Stimulated activated CD4-positive, alpha-beta T cell treated with anti-CD3 and anti-CD28 coated beads, TNF-alpha, amount 100 ng/mL, for 48 hours (primary cell): ENCODE data around the gene TECPR1.

ENCODE experiments used
- DNase-seq, 3 donors: peaks; one replicate each; pipeline ENCODE4 v3.0.0-alpha.2; 2020; ENCODE audit warnings: low read depth in 3 of 3

The TECPR1 gene

GRCh38 chr7:98211676-98212531, 40.1 kb downstream of the TECPR1 start:
- no peak for DNase-seq

GRCh38 chr7:98211221-98211675, 40.8 kb downstream of the TECPR1 start, which contains the start of gene BHLHA15:
TSS of gene BHLHA15 (plus strand) at chr7:98211439. CDS start at chr7:98212310, 871 bp downstream.
- peak in 1 of 3 donors; percentile 10 for DNase-seq

GRCh38 chr7:98210513-98211220, 41.4 kb downstream of the TECPR1 start:
- DNase-seq: no peak

DNA sequence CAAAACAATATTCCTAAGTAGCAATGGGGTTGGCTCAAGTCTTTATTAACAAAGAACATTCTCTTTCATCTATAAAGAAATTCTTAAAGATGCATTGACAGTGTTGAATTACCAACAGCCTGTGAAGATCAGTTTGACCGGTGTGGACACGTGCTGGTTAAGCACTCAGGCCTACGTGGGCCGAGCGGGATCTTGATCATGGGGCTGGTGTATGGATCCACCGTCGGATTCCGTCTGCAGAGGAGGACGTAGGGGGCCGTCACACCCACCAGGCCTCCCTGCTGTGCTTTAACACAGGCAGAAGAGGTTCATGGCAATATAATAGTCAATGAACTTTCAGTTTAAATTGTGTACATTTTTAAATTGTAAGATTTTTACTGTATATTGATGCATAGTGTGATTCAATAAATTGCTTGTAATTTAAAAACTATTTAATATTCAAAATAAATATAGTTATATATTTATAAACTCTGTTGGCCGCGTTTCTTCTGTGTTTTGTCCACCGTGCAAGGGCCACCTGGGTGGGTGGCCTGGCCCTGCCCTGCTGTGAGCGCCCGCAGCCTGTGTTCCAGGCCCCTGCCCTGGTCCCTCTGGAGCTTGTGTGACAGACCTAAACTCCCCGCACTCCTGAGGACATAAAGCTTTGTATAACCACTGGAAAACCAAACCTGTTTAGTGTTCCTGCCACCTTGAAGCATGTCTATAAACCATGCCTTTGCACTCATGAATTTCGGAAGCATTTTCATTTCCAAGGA, 42.7 kb downstream of the TECPR1 start:
- DNase-seq: no peak

DNA sequence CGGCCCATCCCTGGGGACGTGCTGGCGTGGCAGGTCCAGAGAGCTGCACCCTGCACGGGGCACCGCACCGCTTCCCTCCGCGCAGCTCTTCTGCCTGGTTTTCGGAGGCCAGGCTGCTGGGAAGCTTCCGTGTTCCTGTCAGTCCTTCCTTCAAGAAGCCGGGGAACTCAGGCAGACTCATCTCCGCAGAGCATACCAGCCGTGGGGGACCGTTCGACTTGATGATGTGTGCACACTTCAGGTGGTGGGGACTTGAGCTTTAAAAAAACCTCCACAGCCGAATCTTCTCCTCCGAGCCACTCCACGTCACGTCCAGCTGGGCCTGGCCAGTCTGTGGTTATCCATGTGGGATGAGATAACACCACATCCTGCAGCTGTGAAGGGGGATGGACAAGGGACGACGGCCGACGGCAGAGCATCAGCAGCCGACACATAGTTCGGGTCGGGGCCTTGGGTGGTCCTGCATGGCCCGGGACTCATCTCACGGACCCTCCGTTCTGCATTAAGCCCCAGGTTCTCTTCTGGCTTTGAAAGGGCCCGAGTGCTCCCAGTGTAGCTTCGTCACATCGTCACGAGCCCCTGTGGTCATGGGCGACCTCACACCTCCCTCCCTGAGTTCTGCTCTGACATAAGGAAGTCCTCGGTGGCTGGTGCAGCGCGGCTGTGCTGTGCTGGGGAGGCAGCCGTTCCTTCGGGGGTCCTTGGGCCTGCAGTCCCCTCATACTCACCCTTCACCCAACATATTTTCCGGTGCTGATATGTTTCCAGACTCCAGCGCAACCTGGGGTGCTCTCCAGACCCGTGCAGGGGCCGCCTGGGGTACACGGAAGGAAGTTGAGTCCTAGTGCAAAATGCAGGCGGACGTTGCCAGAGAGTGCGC, 45.3 kb downstream of the TECPR1 start:
- no peak for DNase-seq

DNA sequence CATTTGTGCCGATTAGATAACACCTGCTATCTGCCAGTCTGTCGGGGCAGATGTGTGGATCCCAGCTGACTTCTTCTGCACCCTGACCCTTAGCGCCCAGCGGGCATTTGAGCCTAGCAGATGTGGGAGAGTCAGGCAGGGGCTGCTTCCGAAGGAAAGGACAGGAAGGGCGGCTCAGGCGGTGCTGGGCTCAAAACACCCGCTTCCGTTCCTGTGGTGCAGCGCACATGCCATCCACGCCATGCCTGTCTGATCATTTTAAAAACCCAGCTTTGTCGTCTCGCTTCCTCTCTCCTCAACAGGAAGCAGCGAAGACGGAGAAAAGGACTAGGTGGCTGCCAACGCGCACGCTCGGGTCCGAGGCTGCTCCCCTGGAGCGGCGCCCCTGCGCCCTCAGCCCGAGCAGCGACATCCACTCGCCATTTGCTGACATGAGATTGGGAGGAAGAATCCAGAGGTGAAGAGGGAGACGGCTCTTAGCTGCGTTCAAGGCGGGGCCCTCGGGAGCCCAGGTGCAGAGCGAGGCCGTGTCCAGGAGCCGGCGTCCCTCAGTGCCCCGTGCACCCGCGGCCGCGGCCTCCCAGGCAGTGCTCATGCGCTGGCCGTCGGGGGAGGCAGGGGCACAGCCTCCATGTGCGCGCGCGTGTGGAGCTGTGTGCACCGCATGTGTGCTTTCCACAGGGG, 46.7 kb downstream of the TECPR1 start:
- no peak for DNase-seq

GRCh38 chr7:98204670-98205069, 47.4 kb downstream of the TECPR1 start:
- no peak for DNase-seq

- DNase-seq: no peak
Measured at GRCh38 chr7:98203964-98204605, 47.9 kb downstream of the TECPR1 start.

- DNase-seq: no peak
Measured at GRCh38 chr7:98203261-98203963, 48.6 kb downstream of the TECPR1 start.

DNA sequence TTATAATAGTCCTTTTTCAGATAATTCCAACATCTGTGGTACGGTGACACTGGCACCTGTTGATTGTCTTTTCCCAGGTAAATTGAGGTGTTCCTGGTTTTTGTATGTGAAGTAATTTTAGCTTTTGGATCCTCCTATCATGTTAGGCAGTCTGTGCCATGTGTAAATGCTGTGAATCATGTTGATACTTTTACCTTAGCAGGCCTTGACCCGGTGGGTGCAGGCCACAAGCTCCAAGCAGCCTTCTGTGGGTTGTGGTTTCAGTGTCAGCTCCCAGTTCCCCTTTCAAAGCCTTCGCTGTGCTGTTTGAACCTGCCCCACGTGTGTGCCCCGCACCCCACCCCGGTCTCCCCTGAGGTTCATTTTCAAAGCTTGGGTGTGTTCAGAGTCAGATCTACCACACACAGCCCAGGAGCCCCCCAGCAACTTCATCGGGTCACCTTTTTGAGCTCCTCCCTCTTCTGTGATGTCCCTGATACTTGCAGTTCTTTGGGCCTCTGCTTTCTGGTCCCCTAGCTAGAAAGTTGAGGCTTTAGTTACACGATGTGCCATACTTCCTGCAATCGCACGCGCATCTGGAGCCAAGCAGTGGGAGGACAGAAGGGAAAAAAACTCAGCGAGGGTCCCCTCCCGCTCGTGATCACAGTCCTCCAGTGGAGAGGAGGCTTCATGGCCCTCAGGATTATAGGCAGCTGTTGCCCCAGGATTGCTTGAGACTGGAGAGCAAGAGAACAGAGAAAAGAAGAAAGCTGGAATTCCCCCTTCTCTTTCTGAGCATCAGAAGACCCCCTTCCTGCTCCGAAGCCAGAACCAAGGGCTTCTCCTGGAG, 49.5 kb downstream of the TECPR1 start:
- DNase-seq: peak; percentile 29 to 67 (median 61)

DNA sequence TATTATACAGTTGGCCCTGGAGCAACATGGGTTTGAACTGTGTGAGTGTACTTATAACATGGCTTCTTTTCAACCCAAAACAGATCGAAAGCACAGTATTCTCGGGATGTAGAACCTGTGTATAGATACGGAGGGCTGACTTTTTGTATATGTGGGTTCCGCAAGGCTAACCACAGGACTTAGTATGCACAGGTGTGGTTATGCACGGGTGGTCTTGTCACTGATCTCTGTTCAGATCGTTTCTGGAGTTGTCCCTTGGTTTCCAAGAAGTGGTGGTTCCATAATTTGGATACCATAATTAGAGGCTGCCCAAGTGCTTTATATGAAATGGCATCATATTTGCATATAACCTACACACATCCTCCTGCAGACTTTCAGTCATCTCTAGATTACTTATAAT, 51.7 kb downstream of the TECPR1 start:
- no peak for DNase-seq

DNA sequence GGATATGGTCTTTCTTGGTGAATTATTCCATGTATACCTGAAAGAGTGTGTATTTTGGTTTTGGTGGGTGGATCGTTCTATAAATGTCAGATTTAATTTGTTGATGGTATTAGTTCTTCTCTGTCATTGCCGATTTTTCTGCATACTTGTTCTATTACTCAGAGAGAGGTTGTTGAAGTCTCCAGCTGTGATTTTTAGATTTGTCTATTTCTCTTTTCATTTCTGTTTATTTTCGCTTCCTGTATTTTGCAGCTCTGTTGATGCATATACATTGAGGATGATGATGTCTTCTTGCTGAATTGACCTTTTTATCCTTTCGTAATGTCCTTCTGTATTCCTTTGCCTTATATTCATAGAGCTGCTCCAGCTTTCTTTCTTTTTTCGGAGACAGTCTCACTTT, 52.9 kb downstream of the TECPR1 start:
- no peak for DNase-seq

DNA sequence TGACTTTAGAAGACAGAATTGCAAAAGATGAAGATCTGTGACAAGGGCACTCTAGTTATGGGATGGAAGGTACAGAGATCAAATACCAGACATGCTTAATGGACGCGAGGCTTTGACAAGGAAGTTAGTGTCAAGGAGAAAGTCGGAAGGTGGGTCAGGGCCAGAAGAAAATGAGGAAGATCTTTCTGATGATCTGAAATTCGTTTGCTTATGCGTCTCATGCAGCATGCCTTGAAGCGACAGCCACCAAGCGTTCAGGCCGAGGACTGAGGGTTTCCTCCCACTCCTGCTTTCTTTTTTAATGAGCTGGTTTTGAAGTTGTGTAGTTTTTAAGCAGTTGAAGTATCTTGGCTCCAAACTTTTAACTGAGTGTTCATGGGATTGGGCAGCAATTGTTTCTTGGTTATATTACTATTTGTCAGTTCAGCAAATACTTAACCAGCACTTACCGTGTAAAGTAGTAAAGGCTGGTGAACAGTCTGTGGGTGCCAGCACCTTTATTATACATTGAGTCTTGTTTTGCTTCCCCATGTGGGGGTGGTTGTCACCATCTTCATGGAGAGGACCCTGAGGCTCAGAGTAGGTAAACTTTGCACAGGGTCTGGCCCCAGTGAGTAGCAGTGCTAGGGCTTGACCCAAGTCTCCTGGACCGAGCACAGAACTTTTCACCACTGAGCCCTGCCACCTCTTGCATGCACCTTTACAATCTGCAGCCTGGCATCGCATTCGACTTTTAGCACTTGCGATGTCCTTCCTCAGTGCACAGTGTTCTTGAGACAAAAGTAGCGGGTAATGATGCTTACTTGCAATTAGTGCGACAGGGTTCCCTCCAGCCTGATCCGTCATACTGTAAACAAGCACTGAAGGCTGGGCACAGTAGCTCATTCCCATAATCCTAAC, 55.1 kb downstream of the TECPR1 start:
- no peak for DNase-seq

GRCh38 chr7:98194672-98195457, 57.2 kb downstream of the TECPR1 start:
- no peak for DNase-seq

DNA sequence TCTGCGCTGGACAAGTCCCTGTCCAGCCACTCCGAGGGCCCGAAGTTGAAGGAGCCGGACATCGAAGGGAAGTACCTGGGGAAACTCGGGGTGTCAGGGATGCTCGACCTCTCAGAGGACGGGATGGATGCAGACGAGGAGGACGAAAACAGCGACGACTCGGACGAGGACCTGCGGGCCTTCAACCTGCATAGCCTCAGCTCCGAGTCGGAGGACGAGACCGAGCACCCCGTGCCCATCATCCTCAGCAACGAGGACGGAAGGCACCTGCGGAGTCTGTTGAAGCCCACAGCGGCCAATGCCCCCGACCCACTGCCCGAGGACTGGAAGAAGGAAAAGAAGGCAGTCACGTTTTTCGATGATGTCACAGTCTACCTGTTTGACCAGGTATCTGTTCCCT, 57.8 kb downstream of the TECPR1 start:
- no peak for DNase-seq

DNA sequence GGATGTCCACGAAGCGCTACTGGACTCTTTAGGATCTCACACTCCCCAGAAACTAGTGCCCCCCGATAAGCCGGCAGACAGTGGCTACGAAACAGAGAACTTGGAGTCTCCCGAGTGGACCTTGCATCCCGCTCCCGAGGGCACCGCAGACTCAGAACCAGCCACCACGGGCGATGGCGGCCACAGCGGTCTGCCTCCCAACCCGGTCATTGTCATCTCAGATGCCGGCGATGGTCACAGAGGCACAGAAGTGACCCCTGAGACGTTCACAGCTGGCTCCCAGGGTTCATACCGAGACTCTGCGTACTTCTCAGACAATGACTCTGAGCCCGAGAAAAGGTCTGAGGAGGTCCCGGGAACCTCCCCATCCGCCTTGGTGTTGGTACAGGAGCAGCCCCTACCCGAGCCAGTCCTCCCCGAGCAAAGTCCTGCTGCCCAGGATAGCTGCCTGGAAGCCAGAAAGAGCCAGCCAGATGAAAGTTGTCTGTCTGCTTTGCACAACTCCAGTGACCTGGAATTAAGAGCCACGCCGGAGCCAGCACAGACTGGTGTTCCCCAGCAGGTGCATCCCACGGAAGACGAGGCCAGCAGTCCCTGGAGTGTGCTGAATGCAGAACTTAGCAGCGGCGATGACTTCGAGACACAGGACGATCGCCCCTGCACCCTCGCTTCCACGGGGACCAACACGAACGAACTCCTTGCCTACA, 58.4 kb downstream of the TECPR1 start:
- no peak for DNase-seq
